ENCODE results near the gene UIMC1. TPM values are rescaled to one million over a fixed set of nuclear protein-coding genes. Genes with fewer than 3 reads are reported as not detected.

The UIMC1 gene
- total RNA-seq, 1 donor from 2014 or later, result 39.1 TPM

DNA sequence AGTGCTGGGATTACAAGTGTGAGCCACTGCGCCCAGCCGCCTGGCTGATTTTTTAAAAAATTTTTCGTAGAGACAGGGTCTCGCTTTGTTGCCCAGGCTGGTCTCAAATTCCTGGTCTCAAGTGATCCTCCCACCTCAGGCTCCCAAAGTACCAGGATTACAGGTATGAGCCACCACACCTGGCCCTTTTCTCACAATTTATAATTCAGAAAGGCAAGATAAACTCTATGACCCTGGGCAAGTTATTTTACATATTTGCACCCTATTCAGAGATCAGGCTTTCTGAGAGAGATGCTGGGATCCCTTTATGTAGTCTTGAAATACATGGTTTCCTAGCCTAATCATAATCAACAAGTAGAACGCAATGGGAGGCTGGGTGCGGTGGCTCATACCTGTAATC, 36.5 kb upstream of the UIMC1 start:
- no peaks in the 10 kb centered on the region for H3K9me3 Mint-ChIP-seq
- H3K27ac Mint-ChIP-seq, result no peak overlapping the region
- DNase-seq (ENCODE audit: extremely low spot score, unreplicated experiment), result no peak
- no peaks in the 10 kb centered on the region for H3K4me1 Mint-ChIP-seq (ENCODE audit: unreplicated experiment)
- TF ChIP-seq, protein P1, sequence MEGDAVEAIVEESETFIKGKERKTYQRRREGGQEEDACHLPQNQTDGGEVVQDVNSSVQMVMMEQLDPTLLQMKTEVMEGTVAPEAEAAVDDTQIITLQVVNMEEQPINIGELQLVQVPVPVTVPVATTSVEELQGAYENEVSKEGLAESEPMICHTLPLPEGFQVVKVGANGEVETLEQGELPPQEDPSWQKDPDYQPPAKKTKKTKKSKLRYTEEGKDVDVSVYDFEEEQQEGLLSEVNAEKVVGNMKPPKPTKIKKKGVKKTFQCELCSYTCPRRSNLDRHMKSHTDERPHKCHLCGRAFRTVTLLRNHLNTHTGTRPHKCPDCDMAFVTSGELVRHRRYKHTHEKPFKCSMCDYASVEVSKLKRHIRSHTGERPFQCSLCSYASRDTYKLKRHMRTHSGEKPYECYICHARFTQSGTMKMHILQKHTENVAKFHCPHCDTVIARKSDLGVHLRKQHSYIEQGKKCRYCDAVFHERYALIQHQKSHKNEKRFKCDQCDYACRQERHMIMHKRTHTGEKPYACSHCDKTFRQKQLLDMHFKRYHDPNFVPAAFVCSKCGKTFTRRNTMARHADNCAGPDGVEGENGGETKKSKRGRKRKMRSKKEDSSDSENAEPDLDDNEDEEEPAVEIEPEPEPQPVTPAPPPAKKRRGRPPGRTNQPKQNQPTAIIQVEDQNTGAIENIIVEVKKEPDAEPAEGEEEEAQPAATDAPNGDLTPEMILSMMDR (conservative IDR thresholded peaks at IDR 0.05), result no peak
- peaks cover 15% of the 10 kb centered on the region for H3K36me3 Mint-ChIP-seq
- no peak overlapping the region for H3K4me3 Mint-ChIP-seq
- H3K27me3 Mint-ChIP-seq, result no peaks in the 10 kb centered on the region

DNA sequence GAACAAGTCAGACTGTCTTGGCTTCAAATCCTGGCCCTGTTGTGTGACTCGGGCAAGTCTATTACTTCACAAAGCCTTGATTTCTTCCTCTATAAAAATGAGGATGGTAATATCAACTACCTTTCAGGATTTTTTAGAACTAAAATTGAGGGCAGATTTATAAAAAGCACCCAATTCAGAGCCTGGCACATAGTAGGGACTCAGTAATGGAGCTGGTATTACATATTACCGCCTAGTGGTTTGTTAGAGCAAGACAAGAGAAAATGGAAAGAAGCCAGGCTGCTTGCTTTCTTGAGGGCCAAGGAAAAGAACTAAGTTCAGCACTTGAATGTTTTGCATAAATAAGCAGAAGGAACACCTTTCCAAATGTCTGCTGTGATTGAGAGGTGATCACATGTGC, 35.4 kb upstream of the UIMC1 start:
- H3K9me3 Mint-ChIP-seq, result no peaks in the 10 kb centered on the region
- no peaks in the 10 kb centered on the region for H3K27me3 Mint-ChIP-seq
- H3K27ac Mint-ChIP-seq, result no peak overlapping the region
- H3K36me3 Mint-ChIP-seq, result peaks cover 15% of the 10 kb centered on the region
- no peak overlapping the region for H3K4me3 Mint-ChIP-seq
- TF ChIP-seq, protein P1 (conservative IDR thresholded peaks at IDR 0.05), result no peak
- DNase-seq (ENCODE audit: extremely low spot score, unreplicated experiment), result no peak
- no peaks in the 10 kb centered on the region for H3K4me1 Mint-ChIP-seq (ENCODE audit: unreplicated experiment)

DNA sequence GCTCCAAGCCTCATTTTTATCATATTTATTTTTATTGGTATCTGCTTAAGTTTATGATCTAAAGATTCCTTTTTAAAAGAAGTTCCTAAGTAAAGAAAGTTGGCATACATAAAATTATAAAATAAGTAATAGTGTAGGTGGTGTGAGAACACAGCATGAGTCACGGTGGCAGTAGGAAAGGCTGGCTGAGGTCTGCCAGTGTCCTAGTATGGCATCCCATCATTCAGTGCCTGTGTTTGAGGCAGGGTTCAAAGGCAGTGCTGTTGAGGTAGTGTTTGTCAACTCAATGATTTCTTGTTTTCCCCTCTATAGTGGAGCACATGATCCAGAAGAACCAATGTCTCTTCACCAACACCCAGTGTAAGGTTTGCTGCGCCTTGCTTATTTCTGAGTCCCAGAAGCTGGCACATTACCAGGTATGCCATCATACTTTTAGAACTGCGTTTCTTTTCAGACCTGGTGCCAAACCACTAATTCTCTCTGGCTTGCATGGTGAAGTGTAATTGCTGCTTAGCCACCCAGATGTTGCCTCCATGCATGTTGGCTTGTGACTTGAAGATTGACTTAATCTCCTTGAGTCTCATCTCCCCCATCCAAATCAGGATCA, 34.3 kb upstream of the UIMC1 start:
- Mint-ChIP-seq H3K36me3 (peaks cover 18% of the 10 kb centered on the region), H3K4me3 (no peak overlapping the region), H3K9me3 (no peaks in the 10 kb centered on the region), H3K27me3 (no peaks in the 10 kb centered on the region), H3K27ac (no peak overlapping the region), H3K4me1 (ENCODE audit: unreplicated experiment) (peaks cover 6% of the 10 kb centered on the region)
- TF ChIP-seq, protein P1 (conservative IDR thresholded peaks at IDR 0.05), result no peak
- no peak for DNase-seq (ENCODE audit: extremely low spot score, unreplicated experiment)

DNA sequence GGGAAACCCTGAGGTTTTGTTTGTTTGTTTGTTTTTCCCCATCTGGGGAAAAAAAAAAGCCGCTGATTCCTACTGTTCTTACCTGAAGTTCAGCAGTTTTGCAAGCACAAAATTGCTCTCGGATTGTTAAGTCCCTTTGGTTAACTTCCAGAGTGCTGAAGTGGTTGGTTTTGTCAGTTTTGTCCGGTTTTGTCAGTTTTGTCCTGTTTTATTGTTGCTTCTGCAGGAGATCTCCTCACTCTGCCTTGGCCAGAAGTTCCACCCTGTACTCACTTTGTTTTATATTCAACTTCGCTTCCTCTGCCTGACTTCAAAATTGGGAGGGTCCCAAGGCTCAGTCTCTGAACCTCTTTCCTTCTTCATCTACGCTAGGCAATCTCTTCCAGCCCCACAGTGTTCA, 30.3 kb upstream of the UIMC1 start:
- Mint-ChIP-seq H3K27me3 (no peaks in the 10 kb centered on the region), H3K9me3 (no peaks in the 10 kb centered on the region), H3K27ac (no peak overlapping the region), H3K36me3 (peaks cover 20% of the 10 kb centered on the region), H3K4me1 (ENCODE audit: unreplicated experiment) (peaks cover 9% of the 10 kb centered on the region), H3K4me3 (no peak overlapping the region)
- no peak for DNase-seq (ENCODE audit: extremely low spot score, unreplicated experiment)
- TF ChIP-seq, protein P1 (conservative IDR thresholded peaks at IDR 0.05), result no peak

DNA sequence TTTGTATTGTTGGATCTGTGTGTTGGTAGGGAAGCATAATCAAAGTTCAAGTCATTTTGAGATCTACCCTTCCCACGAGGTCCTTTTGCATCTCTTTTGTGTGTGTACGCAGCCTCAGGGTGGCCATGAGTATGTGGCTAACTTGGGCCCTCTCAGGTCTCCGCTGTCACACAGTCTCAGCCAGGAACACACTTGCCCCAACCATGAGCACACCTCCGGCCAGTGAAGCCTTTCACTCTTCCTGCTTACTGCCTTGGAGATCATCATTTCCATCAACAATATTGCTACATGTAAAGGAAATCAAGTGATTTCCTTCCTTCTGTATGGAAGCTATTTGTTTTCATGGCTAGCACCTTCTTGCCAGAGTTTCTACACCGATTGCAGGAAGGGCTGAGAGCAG, 29.9 kb upstream of the UIMC1 start:
- Mint-ChIP-seq H3K9me3 (peaks cover 4% of the 10 kb centered on the region), H3K27me3 (no peaks in the 10 kb centered on the region), H3K4me1 (ENCODE audit: unreplicated experiment) (peaks cover 9% of the 10 kb centered on the region), H3K4me3 (no peak overlapping the region), H3K36me3 (peaks cover 20% of the 10 kb centered on the region), H3K27ac (no peak overlapping the region)
- DNase-seq (ENCODE audit: extremely low spot score, unreplicated experiment), result no peak
- TF ChIP-seq, protein P1 (conservative IDR thresholded peaks at IDR 0.05), result no peak

DNA sequence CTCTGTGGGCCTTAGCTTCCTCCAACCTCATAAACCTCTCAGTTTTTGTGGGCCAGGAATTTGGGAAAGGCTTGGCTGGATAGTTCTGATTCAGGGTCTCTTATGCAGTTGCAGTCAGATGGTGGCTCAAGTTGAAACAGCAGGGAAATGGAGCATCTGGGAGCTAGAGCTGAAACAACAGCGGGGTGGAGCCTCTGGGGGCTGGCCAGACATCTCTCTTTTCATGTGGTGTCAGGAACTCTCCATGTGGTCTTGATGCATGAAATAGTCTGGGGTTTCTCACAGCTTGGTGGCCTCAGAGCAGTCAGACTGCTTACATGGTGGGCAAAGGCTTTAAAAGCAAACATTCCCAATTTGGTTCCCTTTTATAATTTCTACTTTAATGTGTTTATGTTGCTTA, 29.4 kb upstream of the UIMC1 start:
- H3K4me3 Mint-ChIP-seq, result no peak overlapping the region
- no peak overlapping the region for H3K27ac Mint-ChIP-seq
- peaks cover 6% of the 10 kb centered on the region for H3K9me3 Mint-ChIP-seq
- peaks cover 21% of the 10 kb centered on the region for H3K36me3 Mint-ChIP-seq
- TF ChIP-seq, protein P1 (conservative IDR thresholded peaks at IDR 0.05), result no peak
- peaks cover 9% of the 10 kb centered on the region for H3K4me1 Mint-ChIP-seq (ENCODE audit: unreplicated experiment)
- no peak for DNase-seq (ENCODE audit: extremely low spot score, unreplicated experiment)
- H3K27me3 Mint-ChIP-seq, result no peaks in the 10 kb centered on the region

Measured in type B pancreatic cell (in vitro differentiated cells).